ENCODE data around the gene SH3BP4. TPM values are rescaled to one million over a fixed set of nuclear protein-coding genes. Genes with fewer than 3 reads are reported as not detected.

Gene SH3BP4
- total RNA-seq, 1 experiment from 2014 or later: 93.8 TPM

- Histone ChIP-seq H3K79me1 (ENCODE audit: insufficient read depth, low read depth, low read length, poor library complexity, severe bottlenecking) (no peaks in the 10 kb centered on the region), H2BK12ac (ENCODE audit: insufficient read length, low read depth, low read length) (no peak overlapping the region), H4K91ac (ENCODE audit: insufficient read length, low read depth, low read length) (no peak overlapping the region), H2BK120ac (ENCODE audit: low read depth, low read length, poor library complexity, severe bottlenecking) (no peak overlapping the region), H3T11ph (ENCODE audit: low read length) (no peak overlapping the region), H3K27ac (ENCODE audit: insufficient read length, low read depth, low read length) (no peak overlapping the region), H4K20me1 (ENCODE audit: control insufficient read depth, insufficient read depth, insufficient read length) (no peaks in the 10 kb centered on the region), H3K9me3 (ENCODE audit: control insufficient read depth, low read depth, low read length) (no peaks in the 10 kb centered on the region), H3K23ac (ENCODE audit: insufficient read length, low read depth, low read length) (no peak overlapping the region), H3K56ac (ENCODE audit: insufficient read length, low read depth, low read length) (no peak overlapping the region), H2BK15ac (ENCODE audit: low read depth, low read length) (no peak overlapping the region), H3K79me2 (ENCODE audit: insufficient read depth, low read length) (no peaks in the 10 kb centered on the region), H3K14ac (ENCODE audit: insufficient read depth, low read length) (no peak overlapping the region), H3K18ac (ENCODE audit: insufficient read length, low read depth, low read length) (no peak overlapping the region), H2AK5ac (ENCODE audit: insufficient read length, low read length) (no peak overlapping the region), H2BK20ac (ENCODE audit: low read depth, low read length, poor library complexity, severe bottlenecking) (no peak overlapping the region), H3K4me2 (ENCODE audit: insufficient read depth, insufficient read length, low read length) (no peak overlapping the region), H3K9ac (ENCODE audit: extremely low read depth, insufficient read length, low read length) (no peak overlapping the region), H4K5ac (ENCODE audit: insufficient read length, low read depth, low read length) (no peak overlapping the region), H3K4ac (ENCODE audit: low read depth, low read length) (no peak overlapping the region), H3K23me2 (ENCODE audit: insufficient read length, low read depth, low read length, poor library complexity, severe bottlenecking) (no peaks in the 10 kb centered on the region), H2AFZ (ENCODE audit: low read length) (no peak overlapping the region), H3K27me3 (ENCODE audit: insufficient read depth, low read length) (no peaks in the 10 kb centered on the region), H3K4me1 (ENCODE audit: insufficient read depth, low read length) (no peaks in the 10 kb centered on the region), H4K8ac (replicated peaks; ENCODE audit: insufficient read length, low read depth, low read length) (no peak overlapping the region), H2BK5ac (ENCODE audit: insufficient read length, low read length) (no peak overlapping the region)
- Mint-ChIP-seq H3K4me3 (no peak overlapping the region), H3K27ac (no peak overlapping the region), H3K9me3 (no peaks in the 10 kb centered on the region), H3K27me3 (ENCODE audit: low read depth) (peaks cover 5% of the 10 kb centered on the region), H3K4me1 (peaks cover 5 to 9% of the 10 kb centered on the region in 2 experiments; a peak in 3 of 4 replicates), H3K36me3 (ENCODE audit: insufficient read depth in 1 of 3, low read depth in 3 of 3) (no peaks in the 10 kb centered on the region)
- TF ChIP-seq CTCF (conservative IDR thresholded peaks at IDR 0.05): no peak
- WGBS (ENCODE audit: extremely low coverage, insufficient read length, low lambda C conversion rate): no CpG with 5 or more reads among the region's 4 CpGs
- DNase-seq: no peak
These were observed 146.5 kb downstream of the SH3BP4 start for GRCh38 chr2:235098269-235098668.
